Measurements from ENCODE around the gene BTG4. TPM values are rescaled to one million over a fixed set of nuclear protein-coding genes. Genes with fewer than 3 reads are reported as not detected.
A peak's percentile ranks its signal among the peaks of the same experiment; 100 is the strongest.

Gene BTG4
- total and polyA plus RNA-seq, 2 experiments from 2014 or later = 0.33 TPM; not detected in 1

DNA sequence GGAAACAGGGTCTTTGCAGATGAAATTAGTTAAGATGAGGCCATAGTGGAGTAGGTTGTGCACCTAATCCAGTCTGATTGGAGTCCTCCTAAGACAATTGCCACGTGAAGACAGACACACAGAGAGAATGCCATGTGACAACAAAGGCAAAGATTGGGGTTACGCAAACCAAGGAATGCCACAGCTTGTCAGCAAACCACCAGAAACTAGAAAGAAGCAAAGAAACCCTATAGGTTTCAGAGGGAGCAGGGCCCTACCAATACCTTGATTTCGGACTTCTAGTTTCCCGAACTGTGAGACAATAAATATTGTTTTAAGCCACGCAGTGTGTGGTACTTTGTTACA, 20.2 kb upstream of the BTG4 start:
- no peaks in the 10 kb centered on the region for H3K79me2 ChIP-seq (ENCODE audit: insufficient read depth)
- H3F3A ChIP-seq (ENCODE audit: insufficient read depth) = peaks cover 31% of the 10 kb centered on the region
- WGBS, 2 experiments (ENCODE audit: low coverage in 1 of 2, low lambda C conversion rate in 2 of 2, missing lambda C conversion rate in 2 of 2) = 93 to 95% methylated on average over 5 of the region's 5 CpGs
- no peaks in the 10 kb centered on the region for H3K27me3 ChIP-seq (replicated peaks; ENCODE audit: insufficient read depth)
- DNase-seq = no peak
- H3K27ac ChIP-seq = peak overlapping the region; percentile 89
- H4K20me1 ChIP-seq (ENCODE audit: insufficient read depth) = no peaks in the 10 kb centered on the region
- TF ChIP-seq EZH2phosphoT487 (IDR thresholded peaks at IDR 0.05; ENCODE audit: insufficient read depth, low read depth) = no peak
- TF ChIP-seq EZH2 (IDR thresholded peaks at IDR 0.05; ENCODE audit: insufficient read depth, poor library complexity, severe bottlenecking) = no peak
- peaks cover 40% of the 10 kb centered on the region for H3K4me1 ChIP-seq (ENCODE audit: insufficient read depth)
- H3K4me3 ChIP-seq = no peak overlapping the region
- no peaks in the 10 kb centered on the region for H3K36me3 ChIP-seq (ENCODE audit: low read depth)
- H3K9me2 ChIP-seq (ENCODE audit: insufficient read depth) = no peaks in the 10 kb centered on the region
- H3K9me3 ChIP-seq (ENCODE audit: low read depth) = no peaks in the 10 kb centered on the region
- H3K9ac ChIP-seq = 0 out of 2 replicates have a peak overlapping the region, but pooled peaks have one; percentile 29
- peak overlapping the region; percentile 58 for H2AFZ ChIP-seq
- in situ Hi-C loops (cut with MboI) = no loop called here
- H3K4me2 ChIP-seq (ENCODE audit: unreplicated experiment) = peak overlapping the region; percentile 4

GRCh38 chr11:111531687-111532364, 19.6 kb upstream of the BTG4 start:
- H3K4me1 ChIP-seq (ENCODE audit: insufficient read depth) = peaks cover 45% of the 10 kb centered on the region

GRCh38 chr11:111531136-111531535, 18.9 kb upstream of the BTG4 start:
- Histone ChIP-seq H3K27ac (peak overlapping the region; percentile 89), H3K9me2 (ENCODE audit: insufficient read depth) (no peaks in the 10 kb centered on the region), H3K4me1 (ENCODE audit: insufficient read depth) (peaks cover 51% of the 10 kb centered on the region), H2AFZ (no peak overlapping the region), H3K27me3 (replicated peaks; ENCODE audit: insufficient read depth) (no peaks in the 10 kb centered on the region), H3K9me3 (ENCODE audit: low read depth) (no peaks in the 10 kb centered on the region), H3K4me3 (peak overlapping the region; percentile 52), H3K9ac (peak overlapping the region; percentile 56), H3F3A (ENCODE audit: insufficient read depth) (peaks cover 36% of the 10 kb centered on the region), H3K36me3 (ENCODE audit: low read depth) (no peaks in the 10 kb centered on the region), H4K20me1 (ENCODE audit: insufficient read depth) (no peaks in the 10 kb centered on the region), H3K79me2 (ENCODE audit: insufficient read depth) (no peaks in the 10 kb centered on the region), H3K4me2 (ENCODE audit: unreplicated experiment) (peak overlapping the region; percentile 69)
- in situ Hi-C loops (cut with MboI) = no loop called here
- TF ChIP-seq EZH2phosphoT487 (IDR thresholded peaks at IDR 0.05; ENCODE audit: insufficient read depth, low read depth) (no peak), EZH2 (IDR thresholded peaks at IDR 0.05; ENCODE audit: insufficient read depth, poor library complexity, severe bottlenecking) (no peak)
- peak; percentile 66 for DNase-seq

More at GRCh38 chr11:111531687-111532364, 19.6 kb upstream of the BTG4 start:
- Histone ChIP-seq H3K4me3 (peak overlapping the region; percentile 52), H2AFZ (peak overlapping the region; percentile 58), H3K79me2 (ENCODE audit: insufficient read depth) (no peaks in the 10 kb centered on the region), H3K9ac (peak overlapping the region; percentile 56), H3K9me2 (ENCODE audit: insufficient read depth) (no peaks in the 10 kb centered on the region), H3K9me3 (ENCODE audit: low read depth) (no peaks in the 10 kb centered on the region), H3F3A (ENCODE audit: insufficient read depth) (peaks cover 31% of the 10 kb centered on the region), H3K4me2 (ENCODE audit: unreplicated experiment) (peak overlapping the region; percentile 69), H3K36me3 (ENCODE audit: low read depth) (no peaks in the 10 kb centered on the region), H4K20me1 (ENCODE audit: insufficient read depth) (no peaks in the 10 kb centered on the region), H3K27me3 (replicated peaks; ENCODE audit: insufficient read depth) (no peaks in the 10 kb centered on the region), H3K27ac (peak overlapping the region; percentile 89)
- TF ChIP-seq EZH2phosphoT487 (IDR thresholded peaks at IDR 0.05; ENCODE audit: insufficient read depth, low read depth) = no peak
- TF ChIP-seq EZH2 (IDR thresholded peaks at IDR 0.05; ENCODE audit: insufficient read depth, poor library complexity, severe bottlenecking) = no peak
- WGBS, 2 experiments (ENCODE audit: low coverage in 1 of 2, low lambda C conversion rate in 2 of 2, missing lambda C conversion rate in 2 of 2) = 51 to 52% methylated on average over 9 of the region's 9 CpGs
- DNase-seq = peak; percentile 99
- in situ Hi-C loops (cut with MboI) = no loop called here

GRCh38 chr11:111530091-111530490, 17.9 kb upstream of the BTG4 start:
- no peaks in the 10 kb centered on the region for H4K20me1 ChIP-seq (ENCODE audit: insufficient read depth)
- no peaks in the 10 kb centered on the region for H3K27me3 ChIP-seq (replicated peaks; ENCODE audit: insufficient read depth)
- H3K36me3 ChIP-seq (ENCODE audit: low read depth) = no peaks in the 10 kb centered on the region
- peaks cover 38% of the 10 kb centered on the region for H3F3A ChIP-seq (ENCODE audit: insufficient read depth)
- peaks cover 53% of the 10 kb centered on the region for H3K4me1 ChIP-seq (ENCODE audit: insufficient read depth)
- 64 to 67% methylated on average over 3 of the region's 3 CpGs for WGBS, 2 experiments (ENCODE audit: low coverage in 1 of 2, low lambda C conversion rate in 2 of 2, missing lambda C conversion rate in 2 of 2)
- no peak overlapping the region for H3K9ac ChIP-seq
- no peak overlapping the region for H2AFZ ChIP-seq
- H3K4me2 ChIP-seq (ENCODE audit: unreplicated experiment) = no peak overlapping the region
- in situ Hi-C loops (cut with MboI) = no loop called here
- no peak overlapping the region for H3K27ac ChIP-seq
- H3K9me3 ChIP-seq (ENCODE audit: low read depth) = no peaks in the 10 kb centered on the region
- H3K4me3 ChIP-seq = no peak overlapping the region
- no peaks in the 10 kb centered on the region for H3K79me2 ChIP-seq (ENCODE audit: insufficient read depth)
- H3K9me2 ChIP-seq (ENCODE audit: insufficient read depth) = no peaks in the 10 kb centered on the region
- no peak for TF ChIP-seq EZH2 (IDR thresholded peaks at IDR 0.05; ENCODE audit: insufficient read depth, poor library complexity, severe bottlenecking)
- no peak for TF ChIP-seq EZH2phosphoT487 (IDR thresholded peaks at IDR 0.05; ENCODE audit: insufficient read depth, low read depth)
- no peak for DNase-seq

Data from GM23248 (cell line).